GM12801 (cell line): ENCODE measurements around the gene PSMD6.

Source experiments
- CTCF ChIP-seq: IDR thresholded peaks from one replicate; pipeline ENCODE4 v1.5.1; 2011; ENCODE audit warnings: control low read depth; ENCODE audit not compliant: insufficient read length; ENCODE audit errors: extremely low read depth

PSMD6 gene

GRCh38 chr3:64008487-64009351 lies 14.6 kb downstream of the PSMD6 start:
- TF ChIP-seq CTCF = no peak

- no peak for TF ChIP-seq CTCF
Measured at GRCh38 chr3:64008017-64008416, 15.3 kb downstream of the PSMD6 start.

GRCh38 chr3:64003589-64003988 lies 19.7 kb downstream of the PSMD6 start:
- TF ChIP-seq CTCF = no peak

GRCh38 chr3:64002233-64002632 lies 21.1 kb downstream of the PSMD6 start:
- TF ChIP-seq CTCF = no peak

- TF ChIP-seq CTCF = no peak
Measured at GRCh38 chr3:64000453-64001055, 22.7 kb downstream of the PSMD6 start.

GRCh38 chr3:63998852-63999754 lies 24.2 kb downstream of the PSMD6 start:
- no peak for TF ChIP-seq CTCF

- TF ChIP-seq CTCF = no peak
Measured at GRCh38 chr3:63995086-63995485, 28.2 kb downstream of the PSMD6 start.
